Fibroblast of the aortic adventitia (primary cell): Measurements from ENCODE around the gene SLC5A10. TPM values are rescaled to one million over a fixed set of nuclear protein-coding genes. Genes with fewer than 3 reads are reported as not detected.

ENCODE experiments used
- DNase-seq: peaks from one replicate; pipeline ENCODE4 v3.0.0-alpha.2; 2010; ENCODE audit warnings: low read depth
- H3K4me3 ChIP-seq: 2 replicates; pipeline ENCODE4 v1.5.1; 2011; ENCODE audit warnings: low read depth, mild to moderate bottlenecking, control low read depth, low read length, moderate library complexity
- CTCF ChIP-seq: IDR thresholded peaks from 2 replicates; pipeline ENCODE4 v1.5.1; 2011; ENCODE audit warnings: mild to moderate bottlenecking, low read length, control low read depth, inconsistent platforms; ENCODE audit not compliant: insufficient read depth
- total RNA-seq: library from RNA; depleted of rRNA; stranded (reverse); fragments of >200 nt; gene quantifications from 2 replicates; pipeline ENCODE4 v1.2.3, GENCODE V29; 2012; ENCODE audit warnings: low replicate concordance

The SLC5A10 gene
- total RNA-seq, 1 donor = not detected

GRCh38 chr17:18988546-18989173 lies 36.7 kb downstream of the SLC5A10 start:
- no peak for DNase-seq
- no peak overlapping the region for H3K4me3 ChIP-seq
- no peak for TF ChIP-seq CTCF

- H3K4me3 ChIP-seq = no peak overlapping the region
- no peak for TF ChIP-seq CTCF
- DNase-seq = no peak
Measured at GRCh38 chr17:18990331-18990730, 38.4 kb downstream of the SLC5A10 start.

- TF ChIP-seq CTCF = no peak
- no peak for DNase-seq
- H3K4me3 ChIP-seq = no peak overlapping the region
Measured at GRCh38 chr17:18991531-18992315, 39.8 kb downstream of the SLC5A10 start.

GRCh38 chr17:18992454-18993130 lies 40.6 kb downstream of the SLC5A10 start:
- no peak for DNase-seq

GRCh38 chr17:18993905-18994526 lies 42.1 kb downstream of the SLC5A10 start:
- no peak overlapping the region for H3K4me3 ChIP-seq
- TF ChIP-seq CTCF = no peak
- no peak for DNase-seq

More at GRCh38 chr17:18992454-18993130, 40.6 kb downstream of the SLC5A10 start:
- no peak for TF ChIP-seq CTCF
- H3K4me3 ChIP-seq = no peak overlapping the region

- TF ChIP-seq CTCF = no peak
- H3K4me3 ChIP-seq = no peak overlapping the region
- DNase-seq = no peak
Measured at GRCh38 chr17:18994631-18995030, 42.7 kb downstream of the SLC5A10 start.
